Activated naive CD8-positive, alpha-beta T cell (primary cell): ENCODE results near the gene IFNGR1.
"Not testable (repeated sequence)": the region's sequence is repeated elsewhere in the genome, so short reads cannot be mapped to it uniquely, and the experiment has no call there.

ENCODE experiments used
- H3K27ac Mint-ChIP-seq: one replicate; pipeline ENCODE4 v1.8.0; 2021; ENCODE audit warnings: mixed read lengths
- H3K27me3 Mint-ChIP-seq: one replicate; pipeline ENCODE4 v1.8.0; 2021; ENCODE audit warnings: mixed read lengths
- H3K36me3 Mint-ChIP-seq: one replicate; pipeline ENCODE4 v1.8.0; 2021; ENCODE audit warnings: mixed read lengths
- H3K4me1 Mint-ChIP-seq: one replicate; pipeline ENCODE4 v1.8.0; 2021; ENCODE audit warnings: low read depth, mixed read lengths
- H3K4me3 Mint-ChIP-seq: one replicate; pipeline ENCODE4 v1.8.0; 2021; ENCODE audit warnings: mild to moderate bottlenecking, mixed read lengths
- H3K9me3 Mint-ChIP-seq: one replicate; pipeline ENCODE4 v1.8.0; 2021; ENCODE audit warnings: low read depth, mixed read lengths

Gene IFNGR1

DNA sequence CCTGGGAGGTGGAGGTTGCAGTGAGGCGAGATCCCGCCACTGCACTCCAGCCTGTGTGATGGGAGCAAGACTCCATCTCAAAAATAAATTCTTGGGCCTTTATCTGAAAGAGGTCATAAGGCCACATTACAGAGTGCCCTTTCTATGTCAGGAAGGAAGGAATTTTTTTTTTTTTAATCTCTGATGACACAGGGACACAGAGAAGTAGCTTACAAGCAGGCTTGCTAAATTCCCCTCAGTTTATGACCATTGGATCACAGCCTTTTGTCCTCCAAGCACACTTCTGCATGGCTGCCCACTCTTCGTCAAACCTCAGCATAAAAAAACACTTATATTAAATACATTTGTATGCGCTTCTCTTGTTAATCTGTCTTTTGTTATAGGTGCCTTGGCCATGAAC, 7.5 kb upstream of the IFNGR1 start:
- peaks cover 38% of the 10 kb centered on the region for H3K4me1 Mint-ChIP-seq
- H3K4me3 Mint-ChIP-seq: no peak overlapping the region
- H3K27me3 Mint-ChIP-seq: no peaks in the 10 kb centered on the region
- no peaks in the 10 kb centered on the region for H3K9me3 Mint-ChIP-seq
- no peak overlapping the region for H3K27ac Mint-ChIP-seq
- no peaks in the 10 kb centered on the region for H3K36me3 Mint-ChIP-seq

DNA sequence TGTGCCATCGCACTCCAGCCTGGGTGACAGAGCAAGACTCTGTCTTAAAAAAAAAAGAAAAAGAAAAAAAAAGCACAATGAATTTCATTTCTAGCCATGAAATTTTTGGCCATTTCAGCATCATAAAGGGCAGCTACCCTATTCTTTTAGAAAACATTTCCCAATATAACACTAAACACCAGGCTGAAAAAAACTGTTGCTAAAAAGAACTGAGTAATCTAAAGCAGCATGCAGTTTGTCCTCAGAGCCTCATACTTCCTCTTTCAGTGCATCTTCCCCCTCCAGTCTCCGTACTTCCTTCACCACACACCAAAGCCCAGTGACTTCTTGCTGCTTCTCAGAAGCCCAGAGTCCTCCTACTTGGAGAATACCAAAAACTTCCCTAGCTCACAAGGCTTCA, 5.6 kb upstream of the IFNGR1 start:
- Mint-ChIP-seq H3K9me3 (no peaks in the 10 kb centered on the region), H3K4me3 (no peak overlapping the region), H3K27ac (no peak overlapping the region), H3K27me3 (no peaks in the 10 kb centered on the region), H3K36me3 (no peaks in the 10 kb centered on the region), H3K4me1 (peaks cover 32% of the 10 kb centered on the region)

DNA sequence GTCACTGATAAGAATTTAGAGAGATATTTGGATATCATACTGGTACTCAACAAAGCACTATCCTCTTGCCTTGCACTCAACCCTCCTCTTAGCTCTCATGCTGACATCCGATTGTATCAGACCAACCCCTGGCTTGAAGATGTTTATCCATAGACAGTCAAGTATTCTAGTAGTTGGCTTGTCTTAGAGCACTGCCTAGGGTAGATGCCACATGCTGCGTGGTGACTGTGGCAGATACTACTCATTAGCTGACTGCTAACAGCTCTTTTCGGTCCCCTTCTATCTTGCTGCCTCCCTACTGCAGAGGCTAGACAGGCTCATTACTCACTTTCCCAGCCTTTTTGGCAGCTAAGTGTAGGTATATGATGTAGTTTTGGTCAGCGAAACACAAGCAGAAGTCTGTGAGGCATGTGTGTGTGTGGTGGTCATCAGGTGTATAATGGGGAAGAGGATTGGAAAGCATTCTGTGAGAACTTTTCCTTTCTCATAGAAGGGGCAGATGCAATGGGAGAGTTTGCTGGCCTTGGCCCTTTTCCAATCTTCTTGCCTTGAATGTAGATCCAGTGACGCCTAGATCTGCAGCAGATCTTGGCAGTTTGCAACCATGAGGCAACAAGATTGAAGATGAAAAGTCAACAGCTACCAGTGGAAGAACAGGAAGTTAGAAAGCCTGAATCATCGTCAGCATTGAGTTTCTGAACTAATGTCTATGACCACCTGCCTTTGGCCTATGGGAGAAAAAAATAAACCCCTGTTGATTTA, 4.4 kb upstream of the IFNGR1 start:
- no peak overlapping the region for H3K4me3 Mint-ChIP-seq
- no peaks in the 10 kb centered on the region for H3K27me3 Mint-ChIP-seq
- no peaks in the 10 kb centered on the region for H3K9me3 Mint-ChIP-seq
- no peak overlapping the region for H3K27ac Mint-ChIP-seq
- H3K4me1 Mint-ChIP-seq: peaks cover 38% of the 10 kb centered on the region
- H3K36me3 Mint-ChIP-seq: no peaks in the 10 kb centered on the region

DNA sequence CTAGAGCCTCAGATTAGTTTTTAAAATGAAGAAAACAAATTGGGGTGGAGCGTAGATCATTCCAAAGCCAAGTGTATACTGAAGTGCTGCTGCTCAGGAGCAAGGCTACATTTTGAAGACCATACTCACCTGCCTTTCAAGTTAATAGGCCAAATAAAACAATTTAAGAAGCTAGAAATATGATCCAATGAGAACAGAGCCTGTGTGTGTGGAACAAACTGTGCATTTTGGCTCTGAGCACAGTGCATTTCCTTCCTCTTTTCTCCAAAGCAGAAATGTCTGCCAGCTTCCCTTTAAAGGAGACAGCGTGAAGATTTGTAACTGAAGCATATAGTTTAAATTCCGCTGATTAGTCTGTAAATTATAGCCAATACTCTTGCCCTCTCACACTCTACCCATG, 3.2 kb upstream of the IFNGR1 start:
- no peaks in the 10 kb centered on the region for H3K36me3 Mint-ChIP-seq
- no peak overlapping the region for H3K4me3 Mint-ChIP-seq
- no peaks in the 10 kb centered on the region for H3K9me3 Mint-ChIP-seq
- H3K4me1 Mint-ChIP-seq: peaks cover 41% of the 10 kb centered on the region
- H3K27me3 Mint-ChIP-seq: no peaks in the 10 kb centered on the region
- no peak overlapping the region for H3K27ac Mint-ChIP-seq

DNA sequence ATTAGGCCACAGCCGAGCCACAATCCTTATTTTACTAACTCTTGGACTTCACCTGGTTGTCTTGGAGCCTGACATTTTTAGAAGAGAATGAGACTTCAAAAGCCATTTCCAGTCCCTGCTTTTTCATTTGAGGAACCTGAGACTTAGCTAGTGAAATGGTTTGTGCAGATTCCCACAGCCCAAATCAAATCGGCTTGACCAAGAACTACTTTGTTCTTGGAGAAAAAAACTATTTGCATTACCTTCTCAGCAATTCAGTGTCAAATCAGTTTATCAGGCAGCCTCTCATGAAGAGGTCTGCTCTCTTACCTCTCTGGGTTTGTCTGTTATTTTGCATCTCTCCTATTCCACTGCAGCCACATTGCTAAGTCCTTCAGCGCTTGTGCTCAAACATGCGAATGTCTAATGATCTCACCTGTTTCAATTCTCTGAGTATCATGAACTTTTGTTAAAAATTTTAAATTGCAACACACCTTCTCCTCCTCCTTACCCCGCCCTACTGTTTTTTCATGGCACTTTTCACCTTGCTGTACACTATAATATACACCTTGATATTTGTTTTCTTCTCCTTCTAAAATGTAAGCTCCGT, 573 bp upstream of the IFNGR1 start:
- H3K4me1 Mint-ChIP-seq: peaks cover 49% of the 10 kb centered on the region
- no peaks in the 10 kb centered on the region for H3K27me3 Mint-ChIP-seq
- H3K36me3 Mint-ChIP-seq: no peaks in the 10 kb centered on the region
- H3K4me3 Mint-ChIP-seq: peak overlapping the region; percentile 99
- peak overlapping the region; percentile 74 for H3K27ac Mint-ChIP-seq
- H3K9me3 Mint-ChIP-seq: no peaks in the 10 kb centered on the region

DNA sequence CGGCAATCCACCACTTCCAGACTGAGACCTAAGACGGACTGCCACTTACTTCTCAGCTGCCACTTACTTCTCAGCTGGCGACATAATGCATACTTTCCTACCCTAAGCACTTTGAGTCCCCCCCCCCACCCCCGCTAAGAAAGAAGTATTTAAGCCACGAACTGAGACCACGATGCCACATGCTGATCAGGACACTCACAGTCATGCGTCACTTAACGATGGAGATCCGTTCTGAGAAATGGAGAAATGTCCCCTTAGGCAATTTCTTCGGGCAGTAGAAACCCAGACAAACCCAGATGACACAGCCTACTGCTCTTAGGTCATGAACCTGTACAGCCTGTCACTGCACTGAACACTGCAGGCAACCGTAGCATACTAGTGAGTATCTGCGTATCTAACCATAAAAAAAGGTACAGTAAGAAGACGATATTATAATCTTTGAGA, 690 bp downstream of the IFNGR1 start:
- Mint-ChIP-seq H3K27ac (peak overlapping the region; percentile 98), H3K4me1 (peaks cover 51% of the 10 kb centered on the region), H3K9me3 (no peaks in the 10 kb centered on the region), H3K27me3 (no peaks in the 10 kb centered on the region), H3K4me3 (peak overlapping the region; percentile 99), H3K36me3 (peaks cover 2% of the 10 kb centered on the region)

DNA sequence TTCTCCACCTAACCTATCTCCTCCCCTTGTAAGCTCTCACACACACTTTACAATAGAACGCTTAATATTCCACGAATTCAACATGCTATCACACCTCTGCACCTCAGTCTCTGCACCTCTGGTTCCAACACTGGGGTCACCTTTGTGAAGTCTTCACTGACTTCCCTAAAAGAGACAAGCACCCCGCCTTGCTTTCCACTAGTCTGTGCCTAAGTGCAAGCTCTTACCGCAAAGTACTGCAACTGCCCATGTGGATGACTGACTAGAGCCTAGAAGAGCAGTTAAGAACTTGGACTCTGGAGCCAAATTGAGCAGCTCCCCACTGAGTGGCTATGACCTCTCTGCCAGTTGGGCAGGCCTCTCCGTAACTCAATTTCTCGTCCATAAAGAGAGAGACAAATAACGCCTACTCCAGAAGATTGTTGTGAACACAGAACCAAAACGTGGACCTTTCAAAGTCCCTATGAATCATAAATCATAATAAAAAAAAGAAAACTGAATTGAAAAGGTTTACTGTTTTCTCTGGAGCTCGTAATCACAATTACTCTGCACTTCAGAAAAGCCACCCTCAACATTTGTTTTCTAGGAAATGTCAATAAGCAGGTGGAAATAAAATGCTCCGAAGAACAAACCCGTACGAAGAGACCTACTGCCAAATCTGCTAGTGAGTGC, 1.2 kb downstream of the IFNGR1 start:
- H3K4me1 Mint-ChIP-seq: peaks cover 55% of the 10 kb centered on the region
- peak overlapping the region; percentile 98 for H3K27ac Mint-ChIP-seq
- H3K4me3 Mint-ChIP-seq: peak overlapping the region; percentile 99
- peaks cover 2% of the 10 kb centered on the region for H3K36me3 Mint-ChIP-seq
- no peaks in the 10 kb centered on the region for H3K9me3 Mint-ChIP-seq
- no peaks in the 10 kb centered on the region for H3K27me3 Mint-ChIP-seq

DNA sequence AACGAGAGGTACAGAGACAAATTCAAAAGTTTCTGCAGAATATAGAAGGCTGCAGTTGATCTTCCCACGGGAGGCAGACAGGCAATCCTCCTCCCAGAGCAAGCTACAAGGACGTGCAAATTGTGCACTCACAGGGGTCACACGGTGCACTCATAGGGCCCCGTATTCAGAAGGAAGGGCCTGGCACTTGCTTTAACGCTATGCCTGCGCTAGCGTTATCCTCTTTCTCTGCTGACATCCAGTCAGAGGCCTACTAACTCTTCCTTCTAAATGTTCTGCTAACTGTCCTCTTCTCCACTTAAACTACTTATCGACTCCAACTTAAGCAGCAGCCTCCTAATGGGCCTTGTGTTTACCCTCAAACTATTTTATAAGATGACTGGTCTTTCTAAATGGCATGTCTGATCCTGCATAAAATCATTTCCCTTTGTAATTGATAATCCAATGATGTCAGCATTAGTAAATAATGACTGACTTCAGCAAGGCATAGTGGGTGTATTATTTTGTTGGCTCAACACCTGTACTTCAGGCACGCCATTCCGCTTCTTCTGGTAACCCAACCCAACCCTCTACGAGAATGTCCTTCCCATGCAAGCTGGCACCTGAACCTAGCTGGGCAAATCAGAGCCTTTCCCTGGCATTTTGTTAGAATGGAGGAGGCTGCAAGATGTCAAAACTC, 2.2 kb downstream of the IFNGR1 start:
- Mint-ChIP-seq H3K27me3 (no peaks in the 10 kb centered on the region), H3K4me1 (peaks cover 57% of the 10 kb centered on the region), H3K27ac (no peak overlapping the region), H3K36me3 (peaks cover 2% of the 10 kb centered on the region), H3K4me3 (peak overlapping the region; percentile 27), H3K9me3 (no peaks in the 10 kb centered on the region)

DNA sequence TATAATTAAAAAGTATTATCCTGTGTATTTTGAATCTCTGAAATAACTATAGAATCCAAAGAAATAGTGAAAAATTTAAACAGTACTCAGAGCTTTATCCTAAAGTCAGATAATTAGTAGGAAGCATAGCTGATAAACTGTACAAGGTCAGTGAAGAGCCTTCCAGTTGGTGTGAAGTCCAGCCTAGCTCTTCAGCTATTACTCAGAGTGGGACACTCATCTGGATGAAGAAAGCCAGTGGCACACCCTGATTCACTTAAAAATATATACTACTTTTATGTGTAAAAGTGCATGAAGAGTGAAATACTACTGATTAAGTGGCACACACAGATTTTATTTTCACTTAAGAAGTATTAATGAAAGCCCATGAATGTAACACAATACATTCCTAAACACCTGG, 3.1 kb downstream of the IFNGR1 start:
- peaks cover 60% of the 10 kb centered on the region for H3K4me1 Mint-ChIP-seq
- no peaks in the 10 kb centered on the region for H3K27me3 Mint-ChIP-seq
- H3K27ac Mint-ChIP-seq: no peak overlapping the region
- no peaks in the 10 kb centered on the region for H3K9me3 Mint-ChIP-seq
- peaks cover 2% of the 10 kb centered on the region for H3K36me3 Mint-ChIP-seq
- peak overlapping the region; percentile 0 for H3K4me3 Mint-ChIP-seq

DNA sequence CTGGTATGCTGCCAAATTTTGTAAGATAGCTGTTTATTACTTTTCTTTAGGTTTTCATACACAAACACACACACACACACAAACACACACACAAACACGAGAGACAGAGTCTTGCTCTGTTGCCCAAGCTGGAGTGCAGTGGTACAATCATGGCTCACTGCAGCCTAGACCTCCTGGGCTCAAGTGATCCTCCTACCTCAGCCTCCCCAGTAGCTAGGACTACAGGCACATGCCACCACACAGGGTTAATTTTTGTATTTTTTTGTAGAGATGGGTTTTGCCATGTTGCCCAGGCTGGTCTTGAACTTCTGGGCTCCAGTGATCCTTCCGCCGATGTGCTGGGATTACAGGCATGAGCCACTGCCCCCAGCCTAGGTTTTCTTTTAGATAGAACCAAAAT, 3.6 kb downstream of the IFNGR1 start:
- H3K4me1 Mint-ChIP-seq: peaks cover 60% of the 10 kb centered on the region
- H3K4me3 Mint-ChIP-seq, H3K9me3 Mint-ChIP-seq, H3K27me3 Mint-ChIP-seq, H3K36me3 Mint-ChIP-seq, H3K27ac Mint-ChIP-seq: not testable (repeated sequence)

DNA sequence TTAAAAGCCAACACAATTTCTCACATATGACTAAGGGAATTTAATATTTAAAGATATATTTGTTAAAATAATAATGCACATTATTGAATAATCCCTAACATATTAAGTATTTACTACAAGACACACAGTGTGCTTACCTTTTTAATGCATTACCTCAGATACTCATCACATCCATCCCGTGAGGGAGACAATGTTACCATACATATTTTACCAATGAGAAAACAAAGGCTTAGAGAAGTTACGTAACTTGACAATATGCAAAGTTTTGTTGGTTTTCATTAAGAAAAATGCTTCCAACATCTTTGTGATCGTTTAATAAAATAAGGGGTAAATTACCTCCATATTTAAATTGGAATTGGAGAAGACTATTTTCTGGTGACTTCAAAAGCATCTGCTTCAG, 4.3 kb downstream of the IFNGR1 start:
- Mint-ChIP-seq H3K36me3 (peaks cover 2% of the 10 kb centered on the region), H3K27me3 (no peaks in the 10 kb centered on the region), H3K27ac (no peak overlapping the region), H3K4me1 (peaks cover 56% of the 10 kb centered on the region), H3K4me3 (no peak overlapping the region), H3K9me3 (no peaks in the 10 kb centered on the region)

DNA sequence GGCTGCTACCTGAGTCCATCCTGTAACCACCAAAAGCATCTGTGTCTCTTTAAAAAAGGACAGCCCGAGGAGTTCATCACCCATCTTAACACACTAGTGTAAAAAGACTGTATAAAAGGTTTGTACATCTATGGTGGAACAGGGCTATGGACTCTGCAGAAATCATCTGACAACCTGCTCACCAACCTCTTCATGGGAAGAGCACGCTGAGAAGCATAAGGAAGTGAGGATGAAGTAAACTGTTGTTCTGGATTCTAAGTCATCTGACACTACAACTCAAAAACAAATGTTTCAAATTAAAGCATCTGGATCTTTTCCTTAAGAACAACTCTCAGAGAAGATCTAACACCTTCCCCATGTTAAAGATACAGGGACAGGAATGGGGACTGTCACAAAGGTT, 5.4 kb downstream of the IFNGR1 start:
- peaks cover 7% of the 10 kb centered on the region for H3K36me3 Mint-ChIP-seq
- no peak overlapping the region for H3K27ac Mint-ChIP-seq
- no peaks in the 10 kb centered on the region for H3K27me3 Mint-ChIP-seq
- H3K4me1 Mint-ChIP-seq: peaks cover 51% of the 10 kb centered on the region
- no peaks in the 10 kb centered on the region for H3K9me3 Mint-ChIP-seq
- no peak overlapping the region for H3K4me3 Mint-ChIP-seq

DNA sequence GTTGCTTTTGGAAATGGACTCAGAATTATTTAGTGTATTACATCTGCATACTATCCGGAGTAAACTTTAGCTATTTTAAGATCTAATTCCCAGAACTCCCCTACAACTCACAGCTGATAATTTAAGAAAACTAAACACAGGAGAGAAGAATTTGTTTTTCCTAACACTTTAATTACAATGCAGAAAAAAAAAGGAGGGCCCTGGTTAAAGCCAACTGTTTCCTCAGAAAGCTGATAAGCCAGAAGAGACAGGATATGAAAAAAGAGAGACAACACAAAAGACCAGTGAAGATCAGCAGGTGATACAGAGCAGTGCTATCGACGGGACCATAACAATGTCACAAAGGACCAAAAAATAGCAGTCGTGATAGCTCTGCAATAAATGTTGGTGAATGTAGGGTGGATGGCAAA, 5.8 kb downstream of the IFNGR1 start:
- Mint-ChIP-seq H3K36me3 (peaks cover 7% of the 10 kb centered on the region), H3K9me3 (no peaks in the 10 kb centered on the region), H3K27me3 (no peaks in the 10 kb centered on the region), H3K4me3 (no peak overlapping the region), H3K4me1 (peaks cover 47% of the 10 kb centered on the region), H3K27ac (peak overlapping the region; percentile 34)

DNA sequence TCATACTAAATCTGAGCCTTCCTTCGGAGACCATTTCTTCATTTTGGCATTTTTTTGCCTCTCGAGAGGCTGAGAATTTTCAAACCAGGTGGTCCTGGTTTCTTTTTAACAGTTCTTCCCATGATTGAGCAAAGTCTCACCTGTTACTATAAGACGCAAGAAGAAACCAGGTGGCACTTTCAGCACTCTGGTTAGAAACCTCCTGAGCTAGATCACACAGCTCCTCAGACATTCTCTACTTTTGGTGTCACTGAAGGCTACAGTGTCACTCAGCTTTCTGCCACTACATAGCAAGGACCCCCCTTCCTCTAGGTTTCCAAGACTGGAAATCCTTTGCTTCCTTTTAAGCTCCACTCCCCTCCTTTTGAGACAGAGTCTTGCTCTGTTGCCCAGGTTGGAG, 7.3 kb downstream of the IFNGR1 start:
- Mint-ChIP-seq H3K36me3 (peaks cover 14% of the 10 kb centered on the region), H3K4me3 (no peak overlapping the region), H3K9me3 (no peaks in the 10 kb centered on the region), H3K27ac (no peak overlapping the region), H3K4me1 (peaks cover 35% of the 10 kb centered on the region), H3K27me3 (no peaks in the 10 kb centered on the region)

DNA sequence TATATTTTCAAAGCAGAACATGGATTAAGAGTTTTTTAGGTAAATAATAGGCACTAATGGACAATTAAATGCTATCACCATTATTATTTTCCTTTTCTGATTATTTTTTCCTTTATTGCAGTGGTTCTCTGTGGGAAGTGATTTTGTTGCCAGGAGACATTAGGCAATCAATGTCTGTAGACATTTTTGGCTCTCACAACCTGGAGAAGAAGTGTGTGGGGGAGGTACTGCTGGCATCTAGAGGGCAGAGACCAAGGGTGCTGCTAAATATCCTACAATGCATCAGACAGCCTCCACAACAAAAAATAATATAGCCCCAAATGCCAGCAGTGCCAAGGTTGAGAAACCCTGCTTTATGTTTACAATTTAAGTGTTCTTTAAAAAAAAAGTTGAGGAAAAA, 8.3 kb downstream of the IFNGR1 start:
- Mint-ChIP-seq H3K9me3 (no peaks in the 10 kb centered on the region), H3K4me1 (peaks cover 30% of the 10 kb centered on the region), H3K4me3 (no peak overlapping the region), H3K36me3 (peaks cover 14% of the 10 kb centered on the region), H3K27me3 (no peaks in the 10 kb centered on the region), H3K27ac (no peak overlapping the region)
